T-helper 17 cell (primary cell): Measurements from ENCODE around the gene SLC9A4. TPM values are rescaled to one million over a fixed set of nuclear protein-coding genes. Genes with fewer than 3 reads are reported as not detected.

Source experiments
- ATAC-seq: fragments of 150-1000 bp; cut with Tn5 transposase; 2 replicates; pipeline ENCODE4 v1.10.0; 2021; ENCODE audit warnings: mild to moderate bottlenecking, moderate library complexity
- DNase-seq, 3 donors: peaks; one replicate each; pipeline versions ENCODE4 v3.0.0 to v3.0.0-alpha.2; 2020 to 2021
- H3K9me3 ChIP-seq: one replicate; pipeline ENCODE4 v1.7.0; 2013; ENCODE audit warnings: low read length, mild to moderate bottlenecking; ENCODE audit not compliant: control insufficient read depth, poor library complexity, severe bottlenecking
- H3K27ac Mint-ChIP-seq: one replicate; pipeline ENCODE4 v1.8.0; 2022; ENCODE audit warnings: mild to moderate bottlenecking, moderate library complexity, mixed read lengths
- H3K27me3 Mint-ChIP-seq: one replicate; pipeline ENCODE4 v1.8.0; 2022; ENCODE audit warnings: mixed read lengths
- H3K36me3 Mint-ChIP-seq: one replicate; pipeline ENCODE4 v1.8.0; 2022; ENCODE audit warnings: low read depth, mixed read lengths
- H3K4me1 Mint-ChIP-seq: one replicate; pipeline ENCODE4 v1.8.0; 2022; ENCODE audit warnings: mild to moderate bottlenecking, mixed read lengths
- H3K4me3 Mint-ChIP-seq: one replicate; pipeline ENCODE4 v1.8.0; 2022; ENCODE audit warnings: mild to moderate bottlenecking, moderate library complexity, mixed read lengths
- total RNA-seq, 4 donors: library from RNA in 2 of 4; stranded (reverse) in 2 of 4; gene quantifications; one replicate each; pipeline ENCODE4 v1.2.3 and lab custom pipeline; 2022 to 2026

The SLC9A4 gene
- total RNA-seq, 2 donors from 2014 or later, result 0.12 to 0.18 TPM

DNA sequence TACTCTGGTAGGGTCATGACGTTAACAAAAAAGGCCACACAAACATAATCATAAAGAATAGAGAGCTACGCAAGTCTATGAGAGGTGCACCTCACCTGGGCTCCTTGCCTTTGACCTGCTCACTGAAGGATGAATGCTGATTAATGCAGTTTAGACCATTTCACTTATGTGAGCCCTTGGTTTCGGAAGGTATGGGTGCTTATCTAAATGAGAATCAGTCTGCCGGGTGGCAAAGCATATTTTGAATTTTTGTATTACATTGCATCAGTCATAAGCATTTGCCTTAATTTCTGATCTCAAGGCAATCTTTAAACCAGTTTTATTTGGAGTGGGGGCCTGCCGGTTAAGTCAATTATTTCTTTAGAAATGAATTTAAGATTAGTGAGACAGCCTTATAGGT is 42.8 kb downstream of the SLC9A4 start:
- no peaks in the 10 kb centered on the region for H3K9me3 ChIP-seq
- Mint-ChIP-seq H3K27ac (no peak overlapping the region), H3K4me3 (no peak overlapping the region), H3K27me3 (peaks cover 37% of the 10 kb centered on the region), H3K4me1 (peaks cover 2% of the 10 kb centered on the region), H3K36me3 (peaks cover 3% of the 10 kb centered on the region)
- ATAC-seq (no peak), DNase-seq (no peak)

DNA sequence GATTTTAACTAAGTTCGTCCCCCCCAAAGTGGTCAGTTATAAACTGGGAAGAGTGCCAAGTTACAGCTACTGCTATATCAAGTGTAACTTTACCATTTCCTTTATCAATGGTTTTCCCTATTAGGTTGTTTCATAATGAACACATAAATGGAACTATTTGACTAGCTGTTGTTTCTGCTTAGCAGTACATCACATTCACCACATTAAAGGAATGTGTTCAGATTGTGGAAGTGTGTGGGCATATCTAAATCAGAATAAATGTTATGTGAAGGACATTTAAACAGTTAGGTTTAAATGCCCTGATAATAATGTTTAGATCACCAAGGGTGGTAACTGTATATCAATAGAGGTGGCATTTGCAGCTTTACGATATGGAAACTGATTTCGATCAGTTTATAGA is 45.1 kb downstream of the SLC9A4 start:
- no peak for DNase-seq

DNA sequence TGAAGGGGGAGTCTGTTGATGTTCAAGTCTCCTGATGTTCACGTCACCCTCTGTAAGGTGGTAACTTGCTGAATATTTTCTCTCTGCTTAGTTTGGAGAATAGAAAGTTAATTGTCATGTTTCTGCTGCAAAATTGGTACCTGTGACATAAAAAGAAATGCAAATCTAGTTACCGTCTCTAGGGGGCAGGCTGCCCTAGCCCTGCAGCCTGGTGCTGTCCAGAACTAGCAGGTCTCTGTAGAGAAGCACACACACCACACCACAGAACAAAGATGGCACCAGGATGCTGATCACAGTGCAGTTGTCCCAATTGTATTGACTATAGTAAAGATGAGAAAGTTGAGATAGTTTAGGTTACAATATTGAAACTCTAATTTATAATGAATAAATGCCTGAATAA is 47.0 kb downstream of the SLC9A4 start:
- Mint-ChIP-seq H3K4me3 (no peak overlapping the region), H3K27me3 (peaks cover 14% of the 10 kb centered on the region), H3K27ac (no peak overlapping the region), H3K4me1 (no peaks in the 10 kb centered on the region), H3K36me3 (no peaks in the 10 kb centered on the region)
- ATAC-seq, result peak; percentile 32
- no peak for DNase-seq
- H3K9me3 ChIP-seq, result no peaks in the 10 kb centered on the region

More for the DNA sequence above, 45.1 kb downstream of the SLC9A4 start:
- no peaks in the 10 kb centered on the region for H3K4me1 Mint-ChIP-seq
- H3K36me3 Mint-ChIP-seq, result no peaks in the 10 kb centered on the region
- H3K27ac Mint-ChIP-seq, result no peak overlapping the region
- no peak for ATAC-seq
- H3K4me3 Mint-ChIP-seq, result no peak overlapping the region
- peaks cover 21% of the 10 kb centered on the region for H3K27me3 Mint-ChIP-seq
- H3K9me3 ChIP-seq, result no peaks in the 10 kb centered on the region

DNA sequence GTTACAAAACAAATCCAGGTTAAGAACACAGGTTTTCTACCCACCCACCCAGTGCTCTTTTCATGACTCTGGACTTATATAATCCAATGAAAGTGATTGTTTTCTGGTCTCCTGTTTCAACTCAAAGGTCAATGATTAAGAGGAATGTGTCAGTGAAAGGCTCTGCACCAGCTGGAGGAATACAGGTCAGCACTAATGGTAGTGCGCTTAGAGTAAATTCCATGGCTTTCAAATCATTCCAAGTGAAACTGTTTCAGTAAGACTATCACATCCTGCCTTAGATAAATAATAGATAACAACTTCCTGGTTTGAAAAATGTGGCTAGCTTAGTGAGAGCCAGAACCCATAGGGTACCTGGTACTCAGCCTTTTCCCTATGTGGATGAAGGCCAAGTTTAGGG is 47.8 kb downstream of the SLC9A4 start:
- H3K27me3 Mint-ChIP-seq, result peaks cover 9% of the 10 kb centered on the region
- no peak overlapping the region for H3K4me3 Mint-ChIP-seq
- no peaks in the 10 kb centered on the region for H3K36me3 Mint-ChIP-seq
- H3K27ac Mint-ChIP-seq, result no peak overlapping the region
- no peak for ATAC-seq
- H3K9me3 ChIP-seq, result no peaks in the 10 kb centered on the region
- no peak for DNase-seq
- H3K4me1 Mint-ChIP-seq, result no peaks in the 10 kb centered on the region

DNA sequence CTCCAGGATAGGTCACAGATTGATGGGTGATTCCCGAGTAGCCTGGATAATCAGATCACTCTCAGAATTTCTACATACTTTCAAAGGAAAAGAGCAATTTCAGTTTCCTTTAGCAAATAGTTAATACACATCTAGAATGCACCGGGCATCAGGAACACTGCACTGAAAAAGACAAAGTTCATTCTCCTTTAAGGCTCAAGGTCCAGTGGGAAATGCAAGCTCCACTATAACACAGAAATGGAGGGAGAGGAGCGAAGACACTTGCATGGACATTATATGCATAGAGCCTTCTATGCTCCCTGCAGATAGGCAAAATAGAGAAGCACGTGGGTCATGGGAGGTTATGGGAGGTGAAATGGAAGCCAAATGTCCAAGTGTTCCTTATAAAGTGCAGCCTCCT is 49.1 kb downstream of the SLC9A4 start:
- Mint-ChIP-seq H3K27ac (no peak overlapping the region), H3K4me3 (no peak overlapping the region), H3K4me1 (no peaks in the 10 kb centered on the region), H3K36me3 (no peaks in the 10 kb centered on the region), H3K27me3 (peaks cover 4% of the 10 kb centered on the region)
- no peaks in the 10 kb centered on the region for H3K9me3 ChIP-seq
- ATAC-seq (no peak), DNase-seq (no peak)

DNA sequence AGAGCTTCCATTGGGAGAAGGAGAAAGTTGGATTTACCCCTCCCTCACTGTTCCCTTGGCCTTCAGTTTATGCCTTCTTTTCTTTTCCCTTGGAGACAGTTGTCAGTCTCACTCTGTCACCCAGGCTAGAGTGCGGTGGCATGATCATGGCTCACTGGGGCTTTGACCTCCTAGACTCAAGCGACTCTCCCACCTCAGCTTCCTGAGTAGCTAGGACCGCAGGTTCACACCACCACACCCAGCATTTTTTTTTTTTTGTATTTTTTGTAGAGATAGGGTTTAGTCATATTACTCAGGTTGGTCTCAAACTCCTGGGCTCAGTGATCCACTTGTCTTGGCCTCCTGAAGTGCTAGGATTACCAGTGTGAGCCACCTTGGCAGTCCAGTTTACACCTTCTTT is 49.9 kb downstream of the SLC9A4 start:
- H3K27me3 Mint-ChIP-seq, result peaks cover 2% of the 10 kb centered on the region
- DNase-seq (no peak), ATAC-seq (no peak)
- H3K4me3 Mint-ChIP-seq, result no peak overlapping the region
- no peaks in the 10 kb centered on the region for H3K36me3 Mint-ChIP-seq
- no peaks in the 10 kb centered on the region for H3K9me3 ChIP-seq
- no peaks in the 10 kb centered on the region for H3K4me1 Mint-ChIP-seq
- H3K27ac Mint-ChIP-seq, result no peak overlapping the region

DNA sequence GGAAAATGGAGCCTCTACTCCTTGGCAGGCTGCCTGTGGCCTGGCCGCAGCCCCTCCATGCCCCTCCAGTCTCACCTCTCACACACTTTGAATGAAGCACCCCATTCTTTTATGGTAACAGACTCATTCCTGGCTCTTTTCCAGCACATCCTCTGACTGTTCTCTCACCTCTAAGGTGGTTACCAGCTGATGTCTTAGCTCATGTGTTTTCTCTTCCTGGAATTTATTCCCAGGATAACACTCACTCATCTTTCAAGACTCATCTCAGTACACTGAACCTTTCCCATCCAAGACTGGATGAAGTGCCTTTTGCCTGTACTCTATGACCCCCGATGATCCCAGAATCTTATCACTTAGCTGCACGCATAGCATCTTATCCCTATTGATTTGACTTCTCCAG is 50.6 kb downstream of the SLC9A4 start:
- Mint-ChIP-seq H3K4me3 (no peak overlapping the region), H3K27ac (no peak overlapping the region), H3K27me3 (peaks cover 5% of the 10 kb centered on the region), H3K36me3 (no peaks in the 10 kb centered on the region), H3K4me1 (no peaks in the 10 kb centered on the region)
- no peaks in the 10 kb centered on the region for H3K9me3 ChIP-seq
- ATAC-seq (no peak), DNase-seq (no peak)

DNA sequence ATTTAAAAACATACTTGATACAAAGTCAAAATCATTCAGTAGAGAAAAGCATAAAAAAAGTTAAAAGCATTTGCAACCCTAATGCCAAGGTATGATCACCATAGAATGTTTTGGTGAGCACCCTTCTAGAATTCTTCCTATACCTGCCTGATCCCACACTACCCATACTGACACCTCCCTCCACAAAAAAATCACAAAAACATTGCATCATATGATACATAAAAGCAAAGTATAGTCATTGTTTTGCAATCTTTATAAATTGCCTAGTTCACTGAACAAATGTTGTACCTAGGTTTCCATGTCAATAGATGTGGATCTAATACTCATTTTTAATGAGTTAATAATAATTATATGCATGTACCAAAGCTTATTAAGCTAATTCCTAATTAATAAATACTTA is 54.1 kb downstream of the SLC9A4 start:
- ATAC-seq (no peak), DNase-seq (no peak)
- Mint-ChIP-seq H3K4me3 (no peak overlapping the region), H3K27me3 (peaks cover 26% of the 10 kb centered on the region), H3K4me1 (no peaks in the 10 kb centered on the region), H3K36me3 (no peaks in the 10 kb centered on the region), H3K27ac (no peak overlapping the region)
- no peaks in the 10 kb centered on the region for H3K9me3 ChIP-seq

DNA sequence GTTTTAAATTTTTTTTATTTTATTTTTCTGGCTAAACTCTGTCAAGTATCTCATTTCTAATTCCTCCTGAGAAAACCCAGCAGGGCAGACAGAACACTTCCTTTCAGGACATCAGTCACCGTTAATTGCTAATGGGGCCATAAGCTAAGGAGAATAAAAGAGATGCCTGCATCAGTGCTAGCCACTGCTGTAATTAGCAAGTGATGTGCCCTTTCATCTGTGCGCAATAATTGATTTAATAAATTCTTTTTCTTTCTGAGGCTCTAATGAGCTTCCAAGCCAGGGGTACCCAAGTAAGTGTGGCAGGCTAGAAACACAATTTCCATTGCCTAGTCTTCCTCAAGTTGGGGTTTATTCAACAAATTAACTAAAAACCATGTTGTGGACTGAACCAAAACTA is 65.5 kb downstream of the SLC9A4 start:
- H3K4me1 Mint-ChIP-seq, result no peaks in the 10 kb centered on the region
- DNase-seq (no peak), ATAC-seq (no peak)
- no peak overlapping the region for H3K4me3 Mint-ChIP-seq
- H3K9me3 ChIP-seq, result no peaks in the 10 kb centered on the region
- H3K27me3 Mint-ChIP-seq, result peaks cover 34% of the 10 kb centered on the region
- H3K27ac Mint-ChIP-seq, result no peak overlapping the region
- H3K36me3 Mint-ChIP-seq, result peaks cover 2% of the 10 kb centered on the region

DNA sequence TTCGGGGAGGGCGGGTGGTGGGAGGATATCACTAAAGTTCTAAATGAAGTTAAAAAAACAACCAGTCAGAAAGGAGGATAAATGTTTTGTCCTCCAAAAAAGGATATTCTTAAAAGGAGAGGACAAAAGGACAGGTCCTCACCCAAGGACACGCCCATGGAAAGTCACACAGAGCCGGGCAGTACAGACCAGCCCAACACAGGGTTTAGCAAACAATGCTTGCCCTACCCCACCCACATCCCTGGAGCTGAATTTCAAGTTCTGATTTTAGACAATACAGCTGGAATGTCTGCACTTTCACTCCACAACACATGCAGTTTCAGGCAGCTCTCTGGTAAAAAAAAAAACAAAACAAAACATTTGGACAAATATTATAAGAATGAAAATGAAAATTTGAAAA is 67.9 kb downstream of the SLC9A4 start:
- Mint-ChIP-seq H3K27ac (no peak overlapping the region), H3K27me3 (peaks cover 19% of the 10 kb centered on the region), H3K36me3 (no peaks in the 10 kb centered on the region), H3K4me3 (no peak overlapping the region), H3K4me1 (no peaks in the 10 kb centered on the region)
- no peaks in the 10 kb centered on the region for H3K9me3 ChIP-seq
- ATAC-seq, result no peak
- no peak for DNase-seq

DNA sequence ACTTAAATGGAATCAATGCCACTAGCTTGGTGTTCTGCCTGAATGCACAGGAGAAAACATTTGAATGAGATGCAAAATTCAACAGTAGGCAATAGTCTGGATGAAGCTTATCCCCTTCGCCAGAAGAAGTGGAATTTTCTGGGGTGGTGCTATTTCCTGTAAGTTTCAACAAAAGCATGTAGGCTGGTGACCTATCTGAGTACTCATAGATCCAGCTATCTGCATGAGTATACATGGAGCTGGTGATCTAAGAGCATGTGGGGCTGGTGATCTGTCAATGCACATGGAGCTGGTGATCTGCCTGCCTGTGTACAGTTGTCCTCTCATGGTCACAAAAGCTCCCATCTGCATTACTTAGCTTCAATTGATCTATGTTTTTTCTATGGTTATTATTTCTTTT is 71.2 kb downstream of the SLC9A4 start:
- ATAC-seq, result no peak
- peaks cover 8% of the 10 kb centered on the region for H3K27me3 Mint-ChIP-seq
- no peaks in the 10 kb centered on the region for H3K4me1 Mint-ChIP-seq
- no peak for DNase-seq
- no peak overlapping the region for H3K4me3 Mint-ChIP-seq
- H3K27ac Mint-ChIP-seq, result no peak overlapping the region
- H3K36me3 Mint-ChIP-seq, result no peaks in the 10 kb centered on the region
- peaks cover 3% of the 10 kb centered on the region for H3K9me3 ChIP-seq

DNA sequence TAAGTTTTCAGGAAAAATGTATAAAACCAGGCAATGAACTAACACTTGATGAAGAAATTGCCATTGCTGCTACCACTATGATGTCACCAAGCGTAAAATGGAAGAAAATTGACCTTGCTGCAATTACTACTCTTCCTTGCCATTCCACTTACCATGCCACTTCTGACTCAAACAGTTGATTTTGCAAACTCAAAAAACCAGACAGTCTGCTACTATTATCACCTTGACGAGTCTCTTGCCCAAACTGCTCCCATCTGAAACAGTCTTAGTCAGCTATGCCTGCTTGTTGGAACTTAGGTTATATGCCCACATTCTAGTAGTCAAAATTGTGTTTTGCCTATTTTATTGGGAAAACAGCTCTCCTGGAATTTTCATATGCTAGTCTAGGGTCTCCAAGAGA is 74.4 kb downstream of the SLC9A4 start:
- H3K9me3 ChIP-seq, result peaks cover 3% of the 10 kb centered on the region
- no peak for DNase-seq
- H3K4me3 Mint-ChIP-seq, result no peak overlapping the region
- H3K4me1 Mint-ChIP-seq, result no peaks in the 10 kb centered on the region
- ATAC-seq, result no peak
- H3K27me3 Mint-ChIP-seq, result peaks cover under 1% of the 10 kb centered on the region
- H3K27ac Mint-ChIP-seq, result no peak overlapping the region
- no peaks in the 10 kb centered on the region for H3K36me3 Mint-ChIP-seq

DNA sequence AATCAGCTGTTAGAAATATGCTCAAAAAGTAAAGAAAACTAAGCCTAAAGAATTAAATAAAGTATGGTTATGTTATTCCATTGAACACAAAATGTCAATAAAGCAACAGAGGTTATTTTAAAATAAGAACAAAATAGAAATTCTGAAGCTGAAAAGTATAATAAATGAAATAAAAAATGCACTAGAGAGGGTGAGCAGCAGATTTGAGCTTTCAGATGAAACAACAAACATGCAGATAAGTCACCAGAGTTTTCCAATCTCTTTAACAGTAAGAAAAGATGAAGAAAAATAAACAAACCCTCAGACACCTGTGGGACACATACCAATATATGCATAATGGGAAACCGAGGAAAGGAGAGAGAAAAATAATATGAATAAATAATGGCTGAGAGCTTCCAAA is 76.0 kb downstream of the SLC9A4 start:
- DNase-seq, result no peak
- ATAC-seq, result no peak
- no peak overlapping the region for H3K27ac Mint-ChIP-seq

DNA sequence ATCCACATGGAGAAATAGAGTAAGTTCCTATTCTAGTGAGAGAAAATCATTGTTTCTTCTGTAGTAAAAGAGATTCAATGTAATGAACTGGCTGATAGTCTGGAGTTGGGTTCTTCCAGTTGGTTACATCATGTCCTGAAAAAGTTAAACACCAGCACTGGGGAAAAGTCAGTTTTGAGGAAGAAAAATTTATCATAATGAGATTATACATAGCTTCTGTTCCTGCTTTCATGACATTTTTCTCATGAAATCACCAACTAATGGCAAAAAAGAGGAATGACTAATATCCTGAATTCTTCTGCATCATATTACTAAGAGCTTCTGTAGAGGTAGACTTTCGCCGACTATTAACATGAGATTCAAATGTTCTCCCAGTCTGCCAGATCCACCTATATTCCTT is 77.1 kb downstream of the SLC9A4 start:
- peaks cover 3% of the 10 kb centered on the region for H3K9me3 ChIP-seq
- Mint-ChIP-seq H3K4me1 (no peaks in the 10 kb centered on the region), H3K27ac (no peak overlapping the region), H3K27me3 (peaks cover 9% of the 10 kb centered on the region), H3K4me3 (no peak overlapping the region), H3K36me3 (no peaks in the 10 kb centered on the region)
- ATAC-seq (no peak), DNase-seq (no peak)

More for the DNA sequence above, 76.0 kb downstream of the SLC9A4 start:
- H3K9me3 ChIP-seq, result peaks cover 3% of the 10 kb centered on the region
- Mint-ChIP-seq H3K36me3 (no peaks in the 10 kb centered on the region), H3K27me3 (peaks cover 6% of the 10 kb centered on the region), H3K4me1 (no peaks in the 10 kb centered on the region), H3K4me3 (no peak overlapping the region)
